ENCODE measurements around the gene TMCC1.

The TMCC1 gene

GRCh38 chr3:129663045-129663446, 230.5 kb downstream of the TMCC1 start:
- no peak for TF ChIP-seq SNAI2 (CRISPR knock-in tag; IDR thresholded peaks at IDR 0.05)
- no peak for TF ChIP-seq BACH2 (CRISPR knock-in tag; IDR thresholded peaks at IDR 0.05; ENCODE audit: borderline replicate concordance)
- no peak for TF ChIP-seq ESRRG (CRISPR knock-in tag; IDR thresholded peaks at IDR 0.05)
- TF ChIP-seq ZC3H10 (CRISPR knock-in tag; IDR thresholded peaks at IDR 0.05): no peak
- TF ChIP-seq TSHZ2 (CRISPR knock-in tag; IDR thresholded peaks at IDR 0.05): no peak
- TF ChIP-seq ISL1 (CRISPR knock-in tag; IDR thresholded peaks at IDR 0.05): peak; percentile 11; the same call in 1 of the 2 replicates
- TF ChIP-seq PPARA (CRISPR knock-in tag; IDR thresholded peaks at IDR 0.05; ENCODE audit: borderline replicate concordance): no peak
- no peak for TF ChIP-seq CSDC2 (CRISPR knock-in tag; IDR thresholded peaks at IDR 0.05)
- TF ChIP-seq, protein P1, sequence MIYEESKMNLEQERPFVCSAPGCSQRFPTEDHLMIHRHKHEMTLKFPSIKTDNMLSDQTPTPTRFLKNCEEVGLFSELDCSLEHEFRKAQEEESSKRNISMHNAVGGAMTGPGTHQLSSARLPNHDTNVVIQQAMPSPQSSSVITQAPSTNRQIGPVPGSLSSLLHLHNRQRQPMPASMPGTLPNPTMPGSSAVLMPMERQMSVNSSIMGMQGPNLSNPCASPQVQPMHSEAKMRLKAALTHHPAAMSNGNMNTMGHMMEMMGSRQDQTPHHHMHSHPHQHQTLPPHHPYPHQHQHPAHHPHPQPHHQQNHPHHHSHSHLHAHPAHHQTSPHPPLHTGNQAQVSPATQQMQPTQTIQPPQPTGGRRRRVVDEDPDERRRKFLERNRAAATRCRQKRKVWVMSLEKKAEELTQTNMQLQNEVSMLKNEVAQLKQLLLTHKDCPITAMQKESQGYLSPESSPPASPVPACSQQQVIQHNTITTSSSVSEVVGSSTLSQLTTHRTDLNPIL (CRISPR knock-in tag; IDR thresholded peaks at IDR 0.05; ENCODE audit: low read depth): 0 out of 2 replicates have a peak, but pooled peaks have one; percentile 22
- TF ChIP-seq OSR1 (CRISPR knock-in tag; IDR thresholded peaks at IDR 0.05): no peak
- no peak; the same call in 2 of the 3 replicates for ATAC-seq

DNA sequence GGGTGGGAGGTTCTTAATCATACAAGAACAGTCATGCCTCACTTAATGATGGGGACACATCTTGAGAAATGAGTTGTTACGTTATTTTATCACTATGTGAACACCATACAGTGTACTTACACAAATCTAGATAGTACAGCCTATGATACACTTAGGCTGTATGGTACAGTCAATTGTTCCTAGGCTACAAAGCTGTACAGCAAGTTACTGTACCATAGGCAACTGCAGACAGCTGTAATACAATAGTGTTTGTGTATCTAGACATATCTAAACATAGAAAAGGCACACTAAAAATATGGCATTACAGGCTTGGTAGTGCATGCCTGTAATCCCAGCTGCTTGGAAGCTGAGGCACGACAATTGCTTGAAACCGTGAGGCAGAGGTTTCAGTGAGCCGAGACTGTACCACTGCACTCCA, 231.3 kb downstream of the TMCC1 start:
- ATAC-seq: no peak
- TF ChIP-seq ZFP3 (CRISPR knock-in tag; IDR thresholded peaks at IDR 0.05) (no peak), TCF4 (CRISPR knock-in tag; IDR thresholded peaks at IDR 0.05; ENCODE audit: borderline replicate concordance) (no peak), TOX (CRISPR knock-in tag; IDR thresholded peaks at IDR 0.05; ENCODE audit: borderline replicate concordance) (no peak), ISL1 (CRISPR knock-in tag; IDR thresholded peaks at IDR 0.05) (no peak), OSR1 (CRISPR knock-in tag; IDR thresholded peaks at IDR 0.05) (no peak), ZFP30 (CRISPR knock-in tag; IDR thresholded peaks at IDR 0.05) (no peak), ARNTL (CRISPR knock-in tag; IDR thresholded peaks at IDR 0.05; ENCODE audit: borderline replicate concordance, low read depth) (no peak), ZNF565 (CRISPR knock-in tag; conservative IDR thresholded peaks at IDR 0.05; ENCODE audit: low read depth) (no peak), ESRRG (CRISPR knock-in tag; IDR thresholded peaks at IDR 0.05) (no peak), RARB (CRISPR knock-in tag; IDR thresholded peaks at IDR 0.05) (no peak), ZNF70 (CRISPR knock-in tag; IDR thresholded peaks at IDR 0.05) (no peak), CSRNP3 (CRISPR knock-in tag; IDR thresholded peaks at IDR 0.05) (no peak), CSDC2 (CRISPR knock-in tag; IDR thresholded peaks at IDR 0.05) (no peak), SNAI2 (CRISPR knock-in tag; IDR thresholded peaks at IDR 0.05) (no peak), ZC3H10 (CRISPR knock-in tag; IDR thresholded peaks at IDR 0.05) (no peak), TSHZ2 (CRISPR knock-in tag; IDR thresholded peaks at IDR 0.05) (no peak), PPARA (CRISPR knock-in tag; IDR thresholded peaks at IDR 0.05; ENCODE audit: borderline replicate concordance) (no peak)
- TF ChIP-seq, protein P2, sequence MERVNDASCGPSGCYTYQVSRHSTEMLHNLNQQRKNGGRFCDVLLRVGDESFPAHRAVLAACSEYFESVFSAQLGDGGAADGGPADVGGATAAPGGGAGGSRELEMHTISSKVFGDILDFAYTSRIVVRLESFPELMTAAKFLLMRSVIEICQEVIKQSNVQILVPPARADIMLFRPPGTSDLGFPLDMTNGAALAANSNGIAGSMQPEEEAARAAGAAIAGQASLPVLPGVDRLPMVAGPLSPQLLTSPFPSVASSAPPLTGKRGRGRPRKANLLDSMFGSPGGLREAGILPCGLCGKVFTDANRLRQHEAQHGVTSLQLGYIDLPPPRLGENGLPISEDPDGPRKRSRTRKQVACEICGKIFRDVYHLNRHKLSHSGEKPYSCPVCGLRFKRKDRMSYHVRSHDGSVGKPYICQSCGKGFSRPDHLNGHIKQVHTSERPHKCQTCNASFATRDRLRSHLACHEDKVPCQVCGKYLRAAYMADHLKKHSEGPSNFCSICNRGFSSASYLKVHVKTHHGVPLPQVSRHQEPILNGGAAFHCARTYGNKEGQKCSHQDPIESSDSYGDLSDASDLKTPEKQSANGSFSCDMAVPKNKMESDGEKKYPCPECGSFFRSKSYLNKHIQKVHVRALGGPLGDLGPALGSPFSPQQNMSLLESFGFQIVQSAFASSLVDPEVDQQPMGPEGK (CRISPR knock-in tag; IDR thresholded peaks at IDR 0.05; ENCODE audit: borderline replicate concordance): no peak
- TF ChIP-seq, protein P3, sequence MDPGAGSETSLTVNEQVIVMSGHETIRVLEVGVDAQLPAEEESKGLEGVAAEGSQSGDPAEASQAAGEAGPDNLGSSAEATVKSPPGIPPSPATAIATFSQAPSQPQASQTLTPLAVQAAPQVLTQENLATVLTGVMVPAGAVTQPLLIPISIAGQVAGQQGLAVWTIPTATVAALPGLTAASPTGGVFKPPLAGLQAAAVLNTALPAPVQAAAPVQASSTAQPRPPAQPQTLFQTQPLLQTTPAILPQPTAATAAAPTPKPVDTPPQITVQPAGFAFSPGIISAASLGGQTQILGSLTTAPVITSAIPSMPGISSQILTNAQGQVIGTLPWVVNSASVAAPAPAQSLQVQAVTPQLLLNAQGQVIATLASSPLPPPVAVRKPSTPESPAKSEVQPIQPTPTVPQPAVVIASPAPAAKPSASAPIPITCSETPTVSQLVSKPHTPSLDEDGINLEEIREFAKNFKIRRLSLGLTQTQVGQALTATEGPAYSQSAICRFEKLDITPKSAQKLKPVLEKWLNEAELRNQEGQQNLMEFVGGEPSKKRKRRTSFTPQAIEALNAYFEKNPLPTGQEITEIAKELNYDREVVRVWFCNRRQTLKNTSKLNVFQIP (CRISPR knock-in tag; IDR thresholded peaks at IDR 0.05; ENCODE audit: borderline replicate concordance, low read depth): no peak
